ENCODE measurements around the gene PRKAG2.
"Not testable (repeated sequence)": the region's sequence is repeated elsewhere in the genome, so short reads cannot be mapped to it uniquely, and the experiment has no call there.

PRKAG2 gene

DNA sequence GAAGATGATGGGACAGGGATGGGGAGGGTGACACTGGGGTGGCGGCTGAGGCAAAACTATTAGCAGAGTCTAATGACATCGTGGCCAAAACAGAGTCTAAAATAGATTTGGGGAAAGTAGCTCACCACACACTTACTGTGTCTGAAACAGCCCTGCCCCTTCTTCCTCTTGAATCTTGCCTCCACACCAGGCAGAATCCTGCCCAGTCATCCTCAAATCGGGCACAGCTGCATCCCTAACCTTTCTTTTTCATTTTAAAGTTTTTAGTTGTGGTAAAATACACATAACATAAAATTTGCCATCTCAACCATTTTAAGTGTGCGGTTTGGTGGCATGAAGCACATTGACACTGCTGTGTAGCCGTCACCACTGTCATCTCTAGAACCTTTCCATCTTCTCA, 90.0 kb downstream of the PRKAG2 start:
- DNase-seq (ENCODE audit: low read depth in 2 of 2): no peak

DNA sequence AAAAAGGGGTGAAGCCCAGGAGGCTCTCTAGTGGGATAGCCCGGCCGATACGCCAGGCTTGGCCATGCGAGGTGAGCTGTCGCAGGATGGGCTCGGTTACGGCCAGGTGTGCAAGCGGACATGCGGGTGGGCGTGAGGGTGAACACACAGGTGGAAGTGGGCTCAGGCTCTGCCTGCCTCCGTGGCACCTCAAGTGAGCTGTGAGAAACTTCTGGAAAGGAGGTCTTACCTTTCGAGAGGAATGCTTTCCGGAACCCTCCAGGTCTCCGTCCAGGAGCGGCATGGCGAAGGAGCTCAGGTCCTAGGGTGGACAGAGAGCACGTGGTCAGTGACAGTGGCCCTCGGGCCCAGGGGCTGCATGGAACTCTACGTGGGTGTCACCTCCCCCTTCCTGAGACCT, 90.7 kb downstream of the PRKAG2 start:
- no peak for DNase-seq (ENCODE audit: low read depth in 2 of 2)

DNA sequence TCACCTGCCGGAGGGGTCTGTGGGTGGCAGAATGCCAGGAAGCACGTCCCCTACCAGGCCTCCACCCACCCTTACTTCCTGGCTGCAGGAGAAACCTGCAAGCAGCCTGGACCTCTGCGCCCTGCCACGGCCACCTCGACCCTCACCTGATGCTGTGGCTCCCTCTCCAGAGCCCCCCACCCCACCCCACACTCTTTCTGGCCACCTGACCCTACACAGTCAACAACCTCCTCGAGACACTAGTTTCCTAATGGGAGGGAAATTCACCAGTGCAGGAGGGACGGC, 91.3 kb downstream of the PRKAG2 start:
- no peak for DNase-seq (ENCODE audit: low read depth in 2 of 2)

DNA sequence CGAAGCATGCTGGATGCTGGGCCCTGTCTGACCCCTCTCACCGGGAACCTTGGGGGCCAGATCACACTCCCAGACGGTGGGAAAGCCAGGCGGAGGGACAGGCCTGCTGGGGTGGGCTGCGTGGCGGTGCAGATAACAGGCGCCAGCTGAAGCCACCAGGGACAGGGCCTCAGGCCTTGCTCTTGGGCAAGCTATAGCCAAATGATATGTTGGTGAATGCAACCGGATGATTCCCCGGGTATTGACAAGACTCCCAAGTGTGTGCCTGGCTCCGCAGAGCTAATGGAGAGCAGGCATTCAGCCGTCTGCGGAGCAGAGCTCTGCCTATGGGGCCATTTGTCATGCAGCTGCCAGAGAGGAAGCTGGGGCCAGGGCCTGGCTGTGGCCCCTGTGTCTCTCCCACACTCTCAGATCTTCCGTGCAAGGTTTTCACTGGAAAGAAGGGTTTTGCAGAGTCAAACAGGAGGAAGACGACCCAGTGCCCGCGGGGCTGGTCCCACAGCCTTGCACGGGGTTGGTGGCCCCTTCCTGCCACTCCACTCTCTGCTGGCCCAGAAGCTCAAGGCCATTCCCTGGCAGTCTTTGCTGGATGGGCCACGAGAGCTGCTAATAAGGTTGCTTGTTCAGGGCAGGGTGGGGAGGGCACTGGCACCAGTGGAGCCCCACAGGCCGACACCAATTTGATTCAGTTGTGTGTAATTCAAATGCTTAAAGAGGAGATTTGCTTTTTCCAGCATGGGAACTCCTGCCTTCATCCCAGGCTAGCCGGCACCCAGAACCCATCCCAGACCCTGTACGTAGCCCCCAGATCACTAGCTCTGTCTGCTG, 91.8 kb downstream of the PRKAG2 start:
- no peak for DNase-seq (ENCODE audit: low read depth in 2 of 2)

DNA sequence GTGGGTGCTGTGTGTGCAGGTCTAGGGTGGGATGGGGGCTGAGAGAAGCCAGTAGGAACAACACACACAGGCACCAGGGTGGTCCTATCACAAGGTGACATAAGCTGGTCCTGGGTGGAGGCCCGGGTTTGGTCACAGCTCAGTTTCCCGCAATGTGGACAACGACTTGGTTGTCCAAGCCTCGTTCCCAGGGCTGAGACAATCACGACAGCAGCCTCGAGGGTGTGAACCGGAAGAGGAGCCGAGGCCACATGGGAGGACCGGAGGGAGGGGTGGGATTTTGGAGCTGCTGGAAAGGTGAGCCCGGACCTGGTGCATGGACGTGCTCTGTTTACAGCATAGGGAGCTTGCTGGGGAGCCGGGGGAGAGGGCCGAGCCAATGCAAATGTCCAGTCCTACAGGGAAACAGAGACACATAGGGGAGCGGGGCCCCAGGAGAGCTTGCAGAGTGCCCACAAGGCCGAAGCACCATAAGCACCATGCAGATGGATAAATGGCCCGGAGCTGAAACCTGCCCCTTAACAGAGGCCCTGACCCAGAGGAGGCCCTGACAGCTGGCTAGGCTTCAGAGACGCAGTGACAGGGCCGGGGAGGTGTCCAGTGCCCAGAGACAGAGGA, 92.8 kb downstream of the PRKAG2 start:
- no peak for DNase-seq (ENCODE audit: low read depth in 2 of 2)

DNA sequence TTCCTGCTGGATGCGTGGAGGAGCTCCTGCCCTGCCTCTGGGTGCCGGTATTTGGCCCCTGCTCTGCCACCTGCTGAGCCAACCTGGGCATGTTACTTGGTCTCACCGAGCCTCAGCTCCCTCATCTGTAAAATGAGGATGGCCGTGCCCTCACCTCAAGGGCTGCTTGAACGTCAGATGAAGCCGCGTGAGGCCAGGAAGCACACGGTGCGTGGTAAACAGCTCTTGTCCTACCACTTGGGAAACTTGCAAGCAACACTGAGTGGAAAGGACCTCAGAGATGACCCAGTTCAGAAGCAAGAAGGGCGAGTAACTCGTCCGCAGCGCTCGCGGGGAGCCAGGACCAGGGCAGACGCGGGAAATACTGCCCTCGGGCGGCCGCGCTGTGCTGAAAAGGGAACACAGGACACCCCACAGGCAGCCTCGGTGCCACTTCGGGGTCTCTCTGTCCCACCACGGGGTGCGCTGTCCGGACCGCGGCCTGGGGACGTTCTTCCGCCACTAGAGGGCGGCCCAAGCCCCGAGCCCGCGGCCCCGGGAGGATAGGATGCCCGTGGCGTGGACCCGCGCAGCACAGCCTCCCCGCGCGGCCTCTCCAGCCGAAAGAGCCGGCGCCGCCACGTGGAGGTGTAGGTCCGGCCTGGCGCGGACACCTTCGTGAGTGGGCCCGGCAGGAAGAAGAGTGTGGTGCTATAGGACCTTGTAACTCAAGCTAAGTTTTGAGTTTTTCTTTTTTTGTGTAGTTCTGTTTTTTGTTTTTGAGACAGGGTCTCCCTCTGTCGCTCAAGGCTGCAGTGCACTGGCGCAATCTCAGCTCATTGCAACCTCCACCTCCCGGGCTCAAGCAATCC, 94.1 kb downstream of the PRKAG2 start:
- DNase-seq (ENCODE audit: low read depth in 2 of 2): peak; percentile 52 to 65

DNA sequence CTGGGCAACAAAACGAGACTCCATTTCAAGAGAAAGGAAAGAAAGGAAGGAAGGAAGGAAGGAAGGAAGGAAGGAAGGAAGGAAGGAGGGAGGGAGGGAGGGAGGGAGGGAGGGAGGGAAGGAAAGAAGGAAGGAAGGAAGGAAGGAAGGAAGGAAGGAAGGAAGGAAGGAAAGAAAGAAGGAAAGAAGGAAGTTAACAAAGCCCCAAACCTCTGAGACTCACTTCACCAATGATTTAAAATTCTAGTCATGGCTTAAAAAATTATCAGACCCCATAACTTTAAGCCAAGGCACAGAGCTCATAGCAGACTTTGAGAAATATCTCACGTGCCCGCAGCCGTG, 94.7 kb downstream of the PRKAG2 start:
- not testable (repeated sequence) for DNase-seq (ENCODE audit: low read depth in 2 of 2)

DNA sequence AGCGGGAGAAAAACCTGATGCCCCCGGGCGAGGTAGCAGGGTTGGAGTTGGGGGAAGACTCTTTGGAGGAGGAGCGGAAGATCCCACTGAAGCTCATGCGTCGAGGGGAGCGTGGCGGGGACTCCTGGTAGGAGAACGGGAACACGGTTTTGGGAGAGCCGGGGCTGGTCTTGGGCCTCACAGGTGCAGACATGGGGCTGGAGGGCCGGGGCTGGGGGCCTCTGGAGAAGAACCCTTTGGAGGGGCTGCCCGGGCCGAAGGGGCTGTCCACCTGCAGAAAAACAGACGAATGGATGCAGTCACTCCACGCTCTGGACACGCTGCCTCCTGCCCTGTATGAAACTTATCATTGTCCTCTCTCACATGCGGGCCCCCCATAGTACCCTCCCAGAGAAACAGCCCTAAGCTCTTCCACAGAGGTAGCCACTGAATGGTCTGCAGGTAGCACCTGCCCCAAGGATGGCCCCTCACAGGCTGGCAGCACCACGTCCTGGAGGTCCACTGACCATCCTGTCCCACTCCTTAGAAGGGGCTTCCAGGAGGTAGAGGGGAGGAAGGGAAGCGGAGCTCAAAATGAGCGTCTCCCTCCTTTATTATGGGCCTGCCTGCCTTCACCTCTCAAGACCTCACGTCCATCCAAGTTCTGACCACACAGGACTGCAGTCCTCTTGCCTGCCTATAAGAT, 95.6 kb downstream of the PRKAG2 start:
- no peak for DNase-seq (ENCODE audit: low read depth in 2 of 2)

DNA sequence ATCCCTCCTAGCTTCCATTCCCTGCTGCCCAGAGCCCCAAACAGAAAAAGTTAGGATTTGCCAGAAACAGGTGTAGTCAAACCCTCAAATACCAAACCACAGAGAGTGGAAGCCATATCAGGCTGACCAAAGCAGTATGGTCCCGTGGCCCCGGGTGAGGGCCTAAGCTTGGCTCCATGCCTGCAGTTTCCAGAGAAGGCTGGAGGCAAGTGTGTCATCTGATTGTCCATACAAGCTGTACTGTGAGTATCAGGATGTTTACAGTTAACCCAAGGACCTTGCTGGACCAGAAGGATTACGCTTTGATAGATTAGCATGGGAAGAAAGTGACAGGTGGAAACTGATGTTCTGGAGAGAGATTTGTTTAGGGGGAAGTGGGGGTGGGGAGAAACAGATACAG, 96.3 kb downstream of the PRKAG2 start:
- DNase-seq (ENCODE audit: low read depth in 2 of 2): no peak

DNA sequence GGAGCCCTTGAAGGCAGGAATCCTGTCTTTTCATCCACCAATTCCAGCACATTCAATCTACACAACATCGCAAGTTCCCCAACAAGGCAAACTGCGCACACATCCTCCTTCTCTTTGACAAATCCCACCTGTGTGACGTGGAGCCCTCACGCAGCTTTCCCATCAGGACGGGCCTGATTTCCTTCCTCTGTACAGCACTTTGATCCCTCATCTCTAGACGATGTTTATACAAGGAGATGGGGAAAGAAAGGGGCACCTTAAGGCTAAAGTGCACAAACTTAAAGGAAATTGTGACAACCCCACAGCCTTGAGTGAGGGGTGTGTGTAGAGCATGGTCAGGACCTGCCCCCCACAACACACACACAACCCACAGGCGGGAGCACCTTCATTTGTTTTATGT, 97.2 kb downstream of the PRKAG2 start:
- no peak for DNase-seq (ENCODE audit: low read depth in 2 of 2)

DNA sequence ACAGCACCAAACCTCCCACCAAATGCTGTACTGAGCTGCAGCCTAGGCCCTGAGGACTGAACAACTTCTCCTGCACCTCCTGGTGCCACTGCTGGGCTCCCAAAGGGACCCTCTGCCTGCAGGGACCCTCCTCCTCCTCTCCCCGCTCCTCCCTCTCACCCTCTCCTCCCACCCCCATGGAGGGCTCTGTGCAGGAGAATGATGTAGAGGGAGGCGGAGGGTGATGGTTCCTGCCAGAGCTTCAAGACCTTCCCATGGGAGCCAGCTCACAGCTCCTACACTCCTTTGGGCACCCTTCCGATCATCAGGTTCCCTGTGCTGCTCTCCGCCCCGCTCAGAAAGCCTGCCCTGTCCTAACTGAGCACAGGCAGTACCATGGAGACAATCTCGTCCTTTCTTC, 97.7 kb downstream of the PRKAG2 start:
- no peak for DNase-seq (ENCODE audit: low read depth in 2 of 2)

DNA sequence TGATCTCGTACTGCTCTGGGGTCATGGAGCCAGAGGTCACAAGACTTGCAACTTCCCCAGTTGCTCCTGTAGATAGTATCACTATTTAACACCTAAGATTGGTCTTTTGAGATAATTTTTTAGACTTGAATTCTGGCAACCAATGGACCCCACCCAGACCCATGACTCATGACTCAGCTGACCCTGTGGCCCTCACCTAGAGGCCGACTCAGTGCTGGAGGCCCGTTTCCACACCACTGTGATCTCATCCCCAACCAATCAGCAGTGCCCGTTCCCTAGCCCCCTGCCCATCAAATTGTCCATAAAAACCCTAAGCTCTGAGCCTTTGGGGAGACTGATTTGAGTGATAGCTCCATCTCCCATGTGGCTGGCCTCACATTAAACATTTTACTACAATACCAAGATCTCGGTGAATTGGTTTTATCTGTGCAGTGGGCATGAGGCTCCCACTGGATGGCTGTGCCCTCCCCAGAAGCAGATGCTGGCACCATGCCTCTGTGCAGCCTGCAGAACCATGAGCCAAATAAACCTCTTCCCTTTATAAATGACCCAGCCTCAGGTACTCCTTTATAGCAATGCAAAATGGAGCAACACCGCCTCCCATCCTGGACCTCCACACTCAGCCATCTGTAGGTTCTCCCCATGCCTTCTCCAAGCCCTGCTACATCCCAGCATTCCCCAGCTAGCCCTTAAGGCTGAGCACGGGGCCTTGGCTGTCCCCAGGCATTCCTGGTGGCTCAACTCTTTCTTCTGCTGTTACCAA, 98.8 kb downstream of the PRKAG2 start:
- no peak for DNase-seq (ENCODE audit: low read depth in 2 of 2)

DNA sequence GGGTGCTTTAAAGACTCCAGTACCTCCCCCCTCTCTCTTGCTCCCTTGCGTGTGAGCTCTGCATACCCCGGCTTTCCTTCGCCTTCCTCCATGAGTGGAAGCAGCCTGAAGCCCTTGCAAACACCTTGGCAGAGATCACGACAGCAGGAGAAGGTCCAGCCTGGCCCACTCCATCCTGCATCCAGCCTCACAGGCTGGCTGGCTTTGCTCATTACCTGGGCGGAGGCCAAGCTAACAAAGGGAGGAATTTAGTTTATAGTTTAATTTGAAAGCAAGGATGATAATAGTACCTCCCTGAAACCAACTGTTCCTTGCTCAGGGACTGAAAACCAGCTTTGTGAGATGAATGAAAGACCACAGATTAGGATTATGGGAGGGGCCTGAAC, 99.4 kb downstream of the PRKAG2 start:
- DNase-seq (ENCODE audit: low read depth in 2 of 2): no peak

DNA sequence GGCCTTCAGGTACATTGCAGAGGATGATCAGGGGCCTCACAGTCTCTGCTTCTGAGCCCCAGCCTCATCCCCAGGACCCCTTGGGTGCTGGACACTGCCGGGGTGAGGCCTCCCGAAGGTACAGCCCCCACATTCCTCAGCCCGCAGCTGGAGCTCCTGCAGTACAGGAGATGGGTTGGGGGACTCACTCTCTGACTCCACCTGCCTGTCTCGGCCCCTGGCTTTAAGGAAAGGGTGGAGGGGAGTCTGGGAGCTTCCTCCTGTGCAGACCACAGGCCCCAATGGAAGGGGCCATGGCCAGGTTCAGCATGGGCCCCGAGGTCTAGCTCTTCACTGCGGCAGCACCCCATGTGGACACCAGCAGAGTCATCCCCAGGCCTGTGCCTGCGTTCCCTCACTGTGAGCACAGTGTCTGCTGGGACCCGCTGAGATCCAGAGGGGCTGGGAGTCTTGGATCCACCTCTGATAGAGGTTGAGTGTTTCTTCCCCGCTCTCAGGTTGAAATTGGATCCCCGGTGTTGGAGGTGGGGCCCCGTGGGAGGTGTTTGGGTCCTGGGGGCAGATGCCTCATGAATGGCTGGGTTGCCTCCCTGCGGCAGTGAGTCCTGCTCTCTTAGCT, 99.9 kb downstream of the PRKAG2 start:
- DNase-seq (ENCODE audit: low read depth in 2 of 2): no peak

DNA sequence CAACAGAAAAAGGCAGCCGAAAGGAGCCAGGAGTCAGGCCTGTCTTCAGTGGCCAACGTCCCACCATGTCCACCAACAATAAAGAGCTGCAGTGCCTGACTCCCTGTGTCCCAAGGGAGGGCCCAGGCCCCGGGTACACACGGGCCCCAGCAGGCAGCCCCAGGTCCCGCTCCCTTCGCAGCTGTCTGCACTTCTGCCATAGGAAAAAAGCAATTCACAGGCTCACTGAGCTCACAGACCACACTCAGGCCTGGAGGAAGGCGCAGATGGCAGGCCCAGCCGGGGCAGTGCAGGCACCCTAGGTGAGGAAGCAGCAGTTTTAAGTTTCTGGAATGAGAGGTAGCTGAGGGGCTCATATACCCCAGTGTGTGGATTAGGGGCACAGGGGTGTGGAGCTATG, 100.5 kb downstream of the PRKAG2 start:
- no peak for DNase-seq (ENCODE audit: low read depth in 2 of 2)

DNA sequence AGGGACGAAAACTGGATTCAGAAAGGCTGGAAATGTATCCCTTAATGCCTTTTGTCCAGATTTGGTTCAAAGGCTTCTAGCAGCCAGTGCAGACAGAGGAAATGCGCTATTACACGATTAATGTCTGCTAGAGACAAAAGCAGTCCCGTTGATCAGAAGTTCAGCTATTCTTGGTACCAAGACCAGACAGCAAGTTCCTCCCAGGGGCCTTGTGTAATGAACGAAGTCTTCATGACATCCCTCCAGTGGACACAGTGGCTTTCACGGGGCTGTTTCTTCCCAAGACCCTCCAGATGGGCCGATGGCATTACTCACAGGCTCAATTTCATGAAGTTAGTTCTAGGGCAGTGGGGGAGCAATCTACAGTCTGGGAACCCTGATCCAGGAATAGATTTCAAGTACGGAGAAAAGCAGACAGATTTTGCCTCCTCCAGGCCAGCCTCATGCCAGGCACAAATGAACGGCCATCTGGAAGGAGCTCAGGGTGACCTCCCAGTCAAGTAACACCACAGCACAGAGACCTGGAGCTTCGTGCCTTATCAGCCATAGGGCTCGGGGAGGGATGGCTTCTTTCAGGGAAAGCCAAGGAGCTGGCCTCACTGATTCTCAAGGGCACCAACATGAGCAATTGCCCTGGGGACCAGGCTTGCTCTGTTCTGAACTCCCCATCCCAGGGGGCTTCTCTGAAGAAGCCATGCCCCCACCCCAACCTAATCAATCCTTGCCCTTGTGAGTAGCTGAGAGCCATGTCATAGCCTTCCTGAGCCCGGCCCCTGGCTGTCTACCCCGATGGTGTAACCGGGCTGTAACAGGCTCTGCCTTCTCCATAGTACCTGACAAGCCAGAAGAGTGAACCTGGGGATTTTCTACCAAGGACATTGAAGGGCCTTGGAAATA, 101.1 kb downstream of the PRKAG2 start:
- DNase-seq (ENCODE audit: low read depth in 2 of 2): no peak

DNA sequence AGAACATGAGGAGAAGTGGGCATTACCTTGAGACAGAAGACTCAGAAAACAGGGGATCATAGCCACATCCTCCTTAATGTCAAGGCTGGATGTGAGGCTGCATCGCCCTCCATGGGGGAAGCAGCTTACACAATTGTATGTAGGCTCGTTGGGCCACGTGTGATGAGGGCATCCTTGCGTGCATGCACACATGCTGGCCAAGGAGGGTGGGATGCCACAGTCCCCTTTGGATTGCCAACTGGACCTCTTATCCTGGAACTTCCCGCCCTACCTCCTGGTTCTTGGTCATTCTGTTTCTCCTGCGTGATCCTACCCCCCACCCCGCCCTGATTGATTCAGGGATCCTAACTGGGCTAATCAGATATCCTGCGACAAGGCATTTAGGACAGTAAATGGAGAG, 102.0 kb downstream of the PRKAG2 start:
- DNase-seq (ENCODE audit: low read depth in 2 of 2): no peak

DNA sequence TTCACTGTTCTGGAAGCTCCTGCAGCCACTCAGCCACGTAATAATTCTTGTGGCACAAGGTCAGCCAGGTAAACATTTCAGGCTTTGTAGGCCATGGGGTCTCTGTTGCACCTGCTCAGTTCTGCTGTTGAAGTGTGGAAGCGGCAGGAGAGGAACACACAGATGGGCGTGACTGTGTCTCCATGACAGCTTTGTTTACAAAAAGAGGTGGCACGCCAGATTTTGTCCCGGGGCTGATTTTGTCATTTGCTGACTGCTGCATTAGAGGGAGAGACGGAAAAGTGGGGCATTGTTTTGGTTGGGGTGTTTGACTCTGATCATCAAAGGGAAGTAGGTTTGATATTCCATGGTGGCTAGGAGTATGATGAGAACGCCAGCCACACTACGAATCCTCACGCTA, 103.1 kb downstream of the PRKAG2 start:
- DNase-seq (ENCODE audit: low read depth in 2 of 2): no peak

DNA sequence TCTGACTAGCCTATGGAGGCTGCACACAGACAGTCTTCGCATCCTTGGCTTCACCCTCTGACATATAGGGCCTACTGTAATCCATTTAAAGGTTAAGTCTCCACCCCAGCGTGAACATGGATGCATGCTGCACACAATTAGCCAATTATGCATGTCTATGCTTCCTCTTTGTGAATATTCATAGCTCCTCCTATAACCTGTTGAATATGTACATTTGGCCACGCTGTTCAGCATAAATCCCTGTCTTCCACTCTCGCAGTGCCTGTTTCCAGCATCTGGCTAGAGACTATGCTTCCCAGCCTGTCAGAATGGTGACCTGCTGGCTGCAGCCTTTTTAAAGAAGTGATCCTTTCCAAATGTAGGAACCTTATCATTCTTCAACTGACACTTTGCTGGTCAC, 106.7 kb downstream of the PRKAG2 start:
- no peak for DNase-seq (ENCODE audit: low read depth in 2 of 2)

DNA sequence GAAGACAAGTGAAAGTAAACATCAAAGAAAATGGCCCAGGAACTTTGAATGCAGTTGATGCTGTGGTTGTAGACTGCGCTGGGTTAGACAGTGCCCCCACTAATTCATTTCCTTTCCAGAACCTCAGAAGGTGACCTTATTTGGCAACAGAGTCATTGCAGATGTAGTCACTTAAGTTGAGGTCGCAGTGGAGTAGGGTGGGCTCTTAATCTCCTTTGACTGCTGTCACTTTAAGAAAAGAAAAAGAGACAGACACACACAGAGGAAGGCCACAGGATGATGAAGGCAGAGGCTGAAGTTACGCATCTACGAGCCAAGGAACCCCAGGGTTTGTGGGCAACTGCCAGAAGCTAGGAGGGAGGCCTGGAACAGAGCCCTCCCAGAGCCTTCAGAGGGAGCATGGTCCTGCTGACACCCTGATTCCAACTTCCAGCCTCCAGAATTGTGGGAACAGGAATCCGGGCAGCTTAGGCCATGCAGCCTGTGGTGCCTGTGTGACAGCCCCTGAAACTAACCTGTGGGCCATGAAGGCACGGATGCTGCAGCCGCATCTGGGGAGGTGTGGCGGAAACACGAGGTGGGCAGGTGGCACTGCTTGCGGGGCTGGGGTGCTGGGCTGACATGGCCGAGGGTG, 107.6 kb downstream of the PRKAG2 start:
- DNase-seq (ENCODE audit: low read depth in 2 of 2): no peak
